Subcutaneous abdominal adipose tissue (tissue), 5 donors: ENCODE measurements around the gene OR52E8.

Experiments used
- H3K27ac ChIP-seq: one replicate; pipeline ENCODE4 v1.7.0; 2013; ENCODE audit warnings: low read depth, mild to moderate bottlenecking, inconsistent platforms, low read length, moderate library complexity
- H3K27me3 ChIP-seq, 5 donors: one replicate each; pipeline ENCODE4 v1.7.0; 2013; ENCODE audit warnings: low read length in 5 of 5, inconsistent platforms in 1 of 5; ENCODE audit not compliant: control insufficient read depth in 5 of 5, insufficient read depth in 4 of 5
- H3K36me3 ChIP-seq, 5 donors: one replicate each; pipeline ENCODE4 v1.7.0; 2013; ENCODE audit warnings: low read length in 5 of 5; ENCODE audit not compliant: control insufficient read depth in 5 of 5, insufficient read depth in 5 of 5
- H3K4me1 ChIP-seq, 5 donors: one replicate each; pipeline ENCODE4 v1.7.0; 2013; ENCODE audit warnings: low read length in 5 of 5, mild to moderate bottlenecking in 3 of 5, moderate library complexity in 1 of 5; ENCODE audit not compliant: control insufficient read depth in 5 of 5, insufficient read depth in 5 of 5
- H3K4me3 ChIP-seq, 5 donors: one replicate each; pipeline ENCODE4 v1.7.0; 2013; ENCODE audit warnings: low read length in 5 of 5, low read depth in 1 of 5
- H3K9ac ChIP-seq, 5 donors: one replicate each; pipeline ENCODE4 v1.7.0; 2013; ENCODE audit warnings: low read length in 5 of 5, mild to moderate bottlenecking in 4 of 5, moderate library complexity in 3 of 5
- H3K9me3 ChIP-seq, 5 donors: one replicate each; pipeline ENCODE4 v1.7.0; 2013; ENCODE audit warnings: low read length in 5 of 5; ENCODE audit not compliant: control insufficient read depth in 5 of 5
- donor health status: healthy.
- donor health status: healthy.
- donor health status: healthy.
- donor health status: healthy.
- donor health status: healthy.

Gene OR52E8

DNA sequence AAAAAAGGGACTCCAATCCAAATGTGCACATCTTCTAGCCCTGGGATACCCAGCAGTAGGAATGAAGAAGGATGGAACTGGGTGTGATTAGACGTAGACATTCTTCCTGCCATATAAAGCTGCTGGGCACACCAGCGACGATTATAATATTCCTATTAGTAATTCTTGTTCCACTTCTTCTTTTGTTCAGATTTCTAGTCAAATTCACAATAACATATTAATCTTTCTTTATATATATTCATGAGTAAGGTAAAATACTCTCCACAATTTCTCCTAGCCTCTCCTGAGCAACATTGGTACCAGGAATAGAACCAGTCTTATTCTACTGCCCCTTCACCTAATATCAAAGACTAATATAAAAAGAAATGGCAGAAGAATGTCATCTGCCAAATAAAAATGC is at the start of gene OR52E8:
TSS of gene OR52E8 (minus strand) at position 101 of the 400 bp plus-strand sequence. CDS start at position 101, 0 bp downstream.
- no peaks in the 10 kb centered on the region for H3K36me3 ChIP-seq
- H3K9me3 ChIP-seq = no peaks in the 10 kb centered on the region
- no peak within 1 kb of the TSS for H3K9ac ChIP-seq
- H3K27ac ChIP-seq = no peak within 1 kb of the TSS
- no peak within 1 kb of the TSS for H3K4me3 ChIP-seq
- no peaks in the 10 kb centered on the region for H3K4me1 ChIP-seq
- no peaks in the 10 kb centered on the region for H3K27me3 ChIP-seq

DNA sequence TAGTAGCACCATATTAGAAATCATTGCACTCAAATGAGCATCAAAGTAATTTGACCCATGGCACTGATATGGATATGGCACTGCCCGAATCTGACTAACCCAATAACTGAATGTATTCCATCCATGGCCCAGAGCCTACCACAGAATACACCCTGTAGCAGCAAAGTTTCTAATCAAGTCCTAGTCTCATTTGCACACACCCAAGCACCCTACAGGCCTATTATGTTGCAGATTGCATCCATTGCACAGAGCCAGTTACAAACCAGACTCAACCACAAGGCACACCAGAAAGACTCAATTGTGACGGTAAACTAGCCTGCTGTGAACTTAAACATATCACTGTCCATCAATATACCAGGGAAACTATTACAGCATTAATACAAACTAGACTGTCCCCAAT is 42.0 kb upstream of the OR52E8 start:
- no peaks in the 10 kb centered on the region for H3K36me3 ChIP-seq
- no peak overlapping the region for H3K27ac ChIP-seq
- no peaks in the 10 kb centered on the region for H3K4me1 ChIP-seq

DNA sequence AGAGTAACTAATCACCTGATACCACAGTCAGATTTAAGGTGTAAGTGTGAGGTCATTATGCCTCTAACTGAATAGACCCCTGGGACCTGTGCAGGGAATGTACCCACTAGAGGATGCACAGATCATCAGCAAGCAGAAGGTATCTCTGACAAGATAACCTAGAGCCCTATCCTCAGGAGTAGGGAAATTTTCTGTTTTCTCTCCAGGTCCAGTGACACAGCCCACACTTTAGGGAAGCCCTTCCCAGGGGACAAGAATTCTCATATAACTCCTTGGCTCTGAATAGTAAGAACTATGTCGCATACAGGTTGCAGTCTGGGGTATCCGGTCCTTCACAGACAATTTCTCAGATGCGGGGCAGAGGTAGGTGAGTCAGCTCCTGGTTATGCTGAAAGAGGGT is 35.4 kb upstream of the OR52E8 start, which contains the start of gene OR52E5:
TSS of gene OR52E5 (plus strand) at position 301 of the 400 bp plus-strand sequence. CDS start 7,569 bp downstream, outside the sequence.
- no peaks in the 10 kb centered on the region for H3K9me3 ChIP-seq

More for the DNA sequence above, 42.0 kb upstream of the OR52E8 start:
- H3K4me3 ChIP-seq = no peak overlapping the region
- H3K9ac ChIP-seq = no peak overlapping the region
- no peaks in the 10 kb centered on the region for H3K9me3 ChIP-seq
- H3K27me3 ChIP-seq = no peaks in the 10 kb centered on the region

DNA sequence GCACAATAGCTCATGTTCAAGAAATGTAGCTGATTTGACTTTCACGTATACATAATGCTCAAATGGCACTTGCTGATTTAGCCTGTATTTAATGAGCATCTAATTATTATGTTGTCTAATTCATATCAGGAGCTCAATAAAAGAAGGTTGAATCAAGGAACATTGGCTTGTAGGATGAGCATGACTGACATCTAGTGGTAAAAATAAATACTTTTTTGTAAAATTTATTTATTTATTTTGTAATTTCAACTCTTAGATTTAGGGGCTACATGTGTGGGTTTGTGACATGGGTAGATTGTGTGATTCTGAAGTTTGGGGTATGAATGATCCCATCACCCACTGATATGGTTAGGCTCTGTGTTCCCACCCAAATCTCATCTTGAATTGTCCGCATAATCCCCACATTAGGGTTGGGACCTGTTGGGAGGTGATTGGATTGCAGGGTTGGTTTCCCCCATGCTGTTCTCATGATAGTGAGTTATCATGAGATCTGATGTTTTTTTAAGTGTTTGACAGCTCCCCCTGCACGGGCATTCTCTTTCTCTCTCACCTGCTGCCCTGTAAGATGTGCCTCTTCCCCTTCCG is 33.8 kb upstream of the OR52E8 start:
- H3K9ac ChIP-seq = no peak overlapping the region
- no peak overlapping the region for H3K4me3 ChIP-seq
- no peaks in the 10 kb centered on the region for H3K4me1 ChIP-seq
- peaks cover 0 to 3% (median 0%) of the 10 kb centered on the region in 5 donors for H3K27me3 ChIP-seq
- H3K9me3 ChIP-seq = no peaks in the 10 kb centered on the region
- no peaks in the 10 kb centered on the region for H3K36me3 ChIP-seq
- H3K27ac ChIP-seq = no peak overlapping the region

More for the DNA sequence above, 35.4 kb upstream of the OR52E8 start, which contains the start of gene OR52E5:
- Histone ChIP-seq H3K36me3 (no peaks in the 10 kb centered on the region), H3K27ac (no peak within 1 kb of the TSS), H3K9ac (no peak within 1 kb of the TSS), H3K27me3 (peaks cover 0 to 3% (median 0%) of the 10 kb centered on the region in 5 donors), H3K4me1 (no peaks in the 10 kb centered on the region), H3K4me3 (no peak within 1 kb of the TSS)

DNA sequence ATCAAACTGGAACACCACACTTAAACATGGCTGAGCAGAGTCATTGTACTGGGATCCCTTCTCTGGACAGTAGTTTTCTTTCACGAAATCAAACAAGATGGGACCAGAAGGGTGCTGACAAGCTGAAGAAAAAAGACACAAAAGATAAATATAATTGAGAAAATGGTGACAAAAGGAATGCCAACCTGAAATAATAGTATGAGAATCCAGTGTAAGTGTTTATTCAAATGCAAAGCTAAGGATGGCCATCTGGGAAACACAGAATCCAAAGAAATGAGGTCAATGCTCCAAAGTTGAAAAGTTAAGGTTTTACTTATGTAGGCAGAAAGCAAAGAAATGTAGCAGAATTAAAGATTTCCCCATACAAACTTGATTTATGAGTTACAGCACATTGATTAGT is 30.2 kb upstream of the OR52E8 start:
- no peaks in the 10 kb centered on the region for H3K4me1 ChIP-seq
- no peaks in the 10 kb centered on the region for H3K9me3 ChIP-seq
- H3K4me3 ChIP-seq = no peak overlapping the region
- H3K36me3 ChIP-seq = no peaks in the 10 kb centered on the region
- no peak overlapping the region for H3K27ac ChIP-seq
- no peak overlapping the region for H3K9ac ChIP-seq
- no peaks in the 10 kb centered on the region for H3K27me3 ChIP-seq

DNA sequence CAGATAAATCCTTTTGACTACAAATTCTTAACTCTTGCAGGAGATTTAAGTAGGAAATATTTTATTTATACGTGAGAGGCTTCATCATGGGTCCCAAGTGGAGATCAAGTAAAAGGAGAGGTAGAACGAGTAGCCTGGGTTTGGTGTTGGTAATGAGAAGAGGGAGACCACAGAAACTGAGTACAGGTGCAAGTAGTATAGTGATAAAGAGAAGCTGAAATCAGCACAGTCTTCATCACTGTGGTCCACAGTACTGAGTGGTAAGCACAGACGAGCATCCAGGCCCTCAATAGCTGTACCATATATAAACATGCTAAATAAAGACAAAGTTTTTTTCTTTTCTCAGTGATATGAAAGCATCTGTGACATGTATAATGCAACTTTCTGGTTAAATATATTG is 29.7 kb upstream of the OR52E8 start:
- H3K27me3 ChIP-seq = no peaks in the 10 kb centered on the region
- no peak overlapping the region for H3K27ac ChIP-seq
- no peaks in the 10 kb centered on the region for H3K36me3 ChIP-seq
- H3K4me1 ChIP-seq = no peaks in the 10 kb centered on the region
- no peak overlapping the region for H3K4me3 ChIP-seq
- no peaks in the 10 kb centered on the region for H3K9me3 ChIP-seq
- H3K9ac ChIP-seq = no peak overlapping the region

DNA sequence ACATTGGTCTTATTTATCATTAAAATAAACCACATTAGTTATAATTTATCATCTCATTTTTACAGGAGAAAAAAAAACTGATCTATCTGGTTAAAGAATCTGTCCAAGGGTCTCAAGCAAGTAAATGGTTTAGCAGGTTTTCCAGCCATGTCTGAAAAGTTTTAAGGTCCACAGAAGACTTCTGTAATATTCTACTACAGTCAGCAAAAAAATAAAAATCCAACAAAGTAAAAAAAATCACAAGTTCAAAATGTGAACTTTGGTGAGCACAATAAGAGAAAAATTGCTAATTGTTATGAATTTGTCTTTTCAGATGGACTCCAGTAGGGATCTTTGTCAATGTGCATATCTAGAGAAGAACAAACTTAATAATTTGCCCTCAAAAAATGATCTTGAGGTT is 24.3 kb upstream of the OR52E8 start:
- H3K9ac ChIP-seq = no peak overlapping the region
- no peaks in the 10 kb centered on the region for H3K27me3 ChIP-seq
- peaks cover 0 to 4% (median 0%) of the 10 kb centered on the region in 5 donors for H3K4me1 ChIP-seq
- no peaks in the 10 kb centered on the region for H3K9me3 ChIP-seq
- H3K36me3 ChIP-seq = no peaks in the 10 kb centered on the region
- H3K27ac ChIP-seq = no peak overlapping the region
- H3K4me3 ChIP-seq = no peak overlapping the region

DNA sequence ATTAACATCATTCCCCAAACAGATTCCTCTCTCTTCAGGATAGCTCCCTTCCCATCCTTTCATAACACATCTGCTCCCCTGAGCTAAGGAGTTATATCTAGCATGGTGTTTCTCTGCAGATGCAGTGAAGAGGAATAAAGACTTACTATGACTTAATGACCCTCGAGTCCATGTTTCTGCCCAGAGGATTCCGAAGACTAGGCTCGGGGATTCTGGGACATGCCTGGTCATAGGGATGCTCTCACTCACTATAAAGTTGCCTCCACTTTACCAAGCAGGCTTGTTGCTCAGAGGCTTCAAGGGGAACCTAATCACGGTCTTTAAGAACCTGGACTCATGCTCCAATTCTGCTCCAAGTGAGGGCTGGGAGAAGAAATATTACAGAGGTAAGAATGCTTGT is 22.8 kb upstream of the OR52E8 start, which contains the start of gene OR52E4:
TSS of gene OR52E4 (plus strand) at position 301 of the 400 bp plus-strand sequence. CDS start 3,664 bp downstream, outside the sequence.
- H3K9ac ChIP-seq = no peak within 1 kb of the TSS
- H3K4me1 ChIP-seq = peaks cover 0 to 4% (median 0%) of the 10 kb centered on the region in 5 donors
- H3K27me3 ChIP-seq = no peaks in the 10 kb centered on the region
- H3K9me3 ChIP-seq = no peaks in the 10 kb centered on the region
- H3K4me3 ChIP-seq = no peak within 1 kb of the TSS
- no peak within 1 kb of the TSS for H3K27ac ChIP-seq
- H3K36me3 ChIP-seq = no peaks in the 10 kb centered on the region

DNA sequence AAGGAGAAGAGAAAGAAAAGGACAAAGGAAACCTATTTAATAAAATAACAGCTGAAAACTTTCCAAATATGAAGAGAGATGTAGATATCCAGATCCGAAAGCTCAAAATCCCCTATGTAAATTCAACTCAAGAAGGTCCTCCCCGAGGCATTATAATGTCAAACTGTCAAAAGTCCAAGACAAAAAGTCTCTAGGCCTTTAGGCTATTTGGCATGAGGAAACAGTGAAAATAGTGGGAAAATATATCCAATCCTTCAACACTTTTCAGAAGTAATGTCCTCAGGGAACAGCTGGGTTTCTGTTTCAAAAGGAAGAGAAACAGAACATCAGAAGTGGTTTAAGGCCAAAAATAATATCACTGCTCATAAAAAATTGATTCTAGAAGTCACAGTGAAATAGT is 21.1 kb upstream of the OR52E8 start:
- Histone ChIP-seq H3K9me3 (no peaks in the 10 kb centered on the region), H3K9ac (no peak overlapping the region), H3K27ac (no peak overlapping the region), H3K27me3 (no peaks in the 10 kb centered on the region), H3K36me3 (no peaks in the 10 kb centered on the region), H3K4me3 (no peak overlapping the region), H3K4me1 (peaks cover 0 to 4% (median 0%) of the 10 kb centered on the region in 5 donors)

DNA sequence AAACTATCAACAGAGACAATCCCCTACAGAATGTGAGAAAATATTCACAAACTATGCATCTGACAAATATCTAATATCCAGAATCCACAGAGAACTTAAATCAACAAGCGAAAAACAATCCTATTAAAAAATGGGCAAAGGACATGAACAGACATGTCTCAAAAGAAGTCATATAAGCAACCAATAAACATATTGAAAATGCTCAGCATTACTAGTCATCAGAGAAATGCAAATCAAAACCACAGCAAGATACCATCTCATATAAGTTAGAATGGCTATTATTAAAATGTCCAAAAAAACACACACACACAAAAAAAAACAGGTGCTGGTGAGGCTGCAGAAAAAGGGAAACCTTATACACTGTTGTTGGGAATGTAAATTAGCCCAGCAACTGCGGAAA is 8.3 kb upstream of the OR52E8 start:
- Histone ChIP-seq H3K9ac (no peak overlapping the region), H3K9me3 (peaks cover 0 to 3% (median 0%) of the 10 kb centered on the region in 5 donors), H3K27me3 (no peaks in the 10 kb centered on the region), H3K4me1 (no peaks in the 10 kb centered on the region), H3K36me3 (no peaks in the 10 kb centered on the region), H3K27ac (no peak overlapping the region), H3K4me3 (no peak overlapping the region)
